WTC11 (cell line): ENCODE data around the gene KLHL14. TPM values are rescaled to one million over a fixed set of nuclear protein-coding genes. Genes with fewer than 3 reads are reported as not detected.

Experiments used
- ATAC-seq: fragments of 200-7000 bp; cut with Tn5 transposase; 2 replicates; pipeline ENCODE4 v1.10.0; 2021; ENCODE audit warnings: mild to moderate bottlenecking, moderate library complexity
- CTCF ChIA-PET: fragments of 300-600 bp; sonication (Branson Sonifier 250); formaldehyde crosslinking; loops from one replicate; lab custom pipeline; 2021; ENCODE audit warnings: antibody characterized with exemption; lab: Charles Lee
- POLR2A ChIA-PET: fragments of 350-600 bp; sonication (Branson Sonifier 250); formaldehyde crosslinking; loops from one replicate; lab custom pipeline; 2021; ENCODE audit warnings: antibody characterized with exemption; lab: Charles Lee
- DNase-seq: peaks from one replicate; pipeline ENCODE4 v3.0.0; 2021; ENCODE audit warnings: low spot score
- H3K27ac Mint-ChIP-seq: 2 replicates; pipeline ENCODE4 v1.8.0; 2021; ENCODE audit warnings: mixed read lengths
- H3K27me3 Mint-ChIP-seq: 2 replicates; pipeline ENCODE4 v1.8.0; 2021; ENCODE audit warnings: low read depth, mild to moderate bottlenecking, moderate library complexity, mixed read lengths
- H3K36me3 Mint-ChIP-seq: 2 replicates; pipeline ENCODE4 v1.8.0; 2021; ENCODE audit warnings: mixed read lengths
- H3K4me1 Mint-ChIP-seq: 2 replicates; pipeline ENCODE4 v1.8.0; 2022; ENCODE audit warnings: mixed read lengths
- H3K4me3 Mint-ChIP-seq: 2 replicates; pipeline ENCODE4 v1.8.0; 2021; ENCODE audit warnings: mild to moderate bottlenecking, moderate library complexity, mixed read lengths
- H3K9me3 Mint-ChIP-seq: 2 replicates; pipeline ENCODE4 v1.8.0; 2021; ENCODE audit warnings: mixed read lengths
- ETV6 ChIP-seq: sonication (generic); formaldehyde crosslinking; IDR thresholded peaks from 2 replicates; pipeline ENCODE4 v1.8.1; 2022; ENCODE audit warnings: mild to moderate bottlenecking, missing genetic modification reagents
- GTF2I ChIP-seq: fragments of 250-450 bp; sonication (Bioruptor Pico); conservative IDR thresholded peaks from 2 replicates; pipeline ENCODE4 v1.4.0; 2021; ENCODE audit warnings: mild to moderate bottlenecking
- IRF2 ChIP-seq: sonication (generic); formaldehyde crosslinking; IDR thresholded peaks from 2 replicates; pipeline ENCODE4 v1.8.0; 2022; ENCODE audit warnings: low read depth, missing genetic modification reagents, borderline replicate concordance
- JAZF1 ChIP-seq: fragments of 250-450 bp; sonication (Bioruptor Pico); IDR thresholded peaks from 2 replicates; pipeline ENCODE4 v1.9.0; 2021; ENCODE audit warnings: moderate library complexity, mild to moderate bottlenecking, inconsistent platforms
- KAT7 ChIP-seq: sonication (generic); formaldehyde crosslinking; IDR thresholded peaks from 2 replicates; pipeline ENCODE4 v1.8.1; 2023; ENCODE audit warnings: missing genetic modification reagents, mild to moderate bottlenecking, borderline replicate concordance
- MXD4 ChIP-seq: fragments of 250-450 bp; sonication (Bioruptor Pico); IDR thresholded peaks from 2 replicates; pipeline ENCODE4 v1.8.0; 2021; ENCODE audit warnings: mild to moderate bottlenecking, moderate library complexity, borderline replicate concordance
- TP53 ChIP-seq: sonication (generic); formaldehyde crosslinking; IDR thresholded peaks from 2 replicates; pipeline ENCODE4 v1.8.1; 2023; ENCODE audit warnings: mild to moderate bottlenecking, missing genetic modification reagents
- ZNF232 ChIP-seq: sonication (generic); formaldehyde crosslinking; IDR thresholded peaks from 2 replicates; pipeline ENCODE4 v1.8.0; 2022; ENCODE audit warnings: mild to moderate bottlenecking, missing genetic modification reagents
- ZNF263 ChIP-seq: sonication (generic); formaldehyde crosslinking; IDR thresholded peaks from 2 replicates; pipeline ENCODE4 v1.8.1; 2022; ENCODE audit warnings: low read depth, mild to moderate bottlenecking, moderate library complexity, missing genetic modification reagents
- total RNA-seq: library from RNA; stranded (reverse); gene quantifications from 3 replicates; pipeline ENCODE4 v1.2.3, GENCODE V29; 2021
- TF ChIP-seq, protein P1 (sequence below): sonication (generic); formaldehyde crosslinking; IDR thresholded peaks from 2 replicates; pipeline ENCODE4 v1.8.0; 2022; ENCODE audit warnings: mild to moderate bottlenecking, missing genetic modification reagents
- TF ChIP-seq, protein P2 (sequence below): sonication (generic); formaldehyde crosslinking; conservative IDR thresholded peaks from 2 replicates; pipeline ENCODE4 v1.8.1; 2022; ENCODE audit warnings: mild to moderate bottlenecking, missing genetic modification reagents
- TF ChIP-seq, protein P3 (sequence below): sonication (generic); formaldehyde crosslinking; IDR thresholded peaks from 2 replicates; pipeline ENCODE4 v1.8.1; 2022; ENCODE audit warnings: low read depth, mild to moderate bottlenecking, moderate library complexity, missing genetic modification reagents, borderline replicate concordance
- TF ChIP-seq, protein P4 (sequence below): sonication (generic); formaldehyde crosslinking; IDR thresholded peaks from 2 replicates; pipeline ENCODE4 v1.8.0; 2023; ENCODE audit warnings: mild to moderate bottlenecking, missing genetic modification reagents
- TF ChIP-seq, protein P5 (sequence below): sonication (generic); formaldehyde crosslinking; IDR thresholded peaks from 2 replicates; pipeline ENCODE4 v1.8.1; 2022; ENCODE audit warnings: low read depth, missing genetic modification reagents, borderline replicate concordance
- TF ChIP-seq, protein P6 (sequence below): sonication (generic); formaldehyde crosslinking; IDR thresholded peaks from 2 replicates; pipeline ENCODE4 v1.8.1; 2023; ENCODE audit warnings: mild to moderate bottlenecking, missing genetic modification reagents
- TF ChIP-seq, protein P7 (sequence below): fragments of 250-450 bp; sonication (Bioruptor Pico); IDR thresholded peaks from 2 replicates; pipeline ENCODE4 v1.9.0; 2021; ENCODE audit warnings: mild to moderate bottlenecking
- TF ChIP-seq, protein P8 (sequence below): sonication (generic); formaldehyde crosslinking; IDR thresholded peaks from 2 replicates; pipeline ENCODE4 v1.8.0; 2022; ENCODE audit warnings: mild to moderate bottlenecking, missing genetic modification reagents
- TF ChIP-seq, protein P9 (sequence below): fragments of 250-450 bp; sonication (Bioruptor Pico); IDR thresholded peaks from 2 replicates; pipeline ENCODE4 v1.8.0; 2021; ENCODE audit warnings: mild to moderate bottlenecking
- TF ChIP-seq, protein P10 (sequence below): sonication (generic); formaldehyde crosslinking; IDR thresholded peaks from 2 replicates; pipeline ENCODE4 v1.8.1; 2023; ENCODE audit warnings: mild to moderate bottlenecking, missing genetic modification reagents, moderate library complexity

Gene KLHL14
- total RNA-seq, 1 experiment from 2014 or later: 4.3 TPM

DNA sequence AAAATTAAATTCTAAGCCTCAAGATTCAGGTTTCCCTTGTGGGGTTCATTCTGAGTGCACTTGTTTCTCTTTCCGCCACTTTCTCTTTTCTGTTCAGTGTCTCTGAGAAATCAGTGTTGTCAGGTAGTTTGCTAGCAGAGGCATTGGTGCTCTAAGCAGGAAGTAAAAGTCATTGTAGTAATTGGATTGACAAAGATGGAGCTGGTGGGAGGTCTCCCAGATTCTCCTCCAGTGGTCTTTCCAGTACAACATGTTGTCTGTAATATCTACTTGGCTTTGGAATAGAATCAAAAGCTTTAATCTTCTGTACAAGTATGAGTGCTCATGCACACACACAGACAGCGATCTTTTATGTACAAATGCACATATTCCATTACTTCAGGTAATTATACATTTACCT, 135.6 kb downstream of the KLHL14 start:
- Mint-ChIP-seq H3K9me3 (no peaks in the 10 kb centered on the region), H3K36me3 (no peaks in the 10 kb centered on the region), H3K4me3 (no peak overlapping the region)
- POLR2A ChIA-PET: interaction anchor here (0.6 kb wide), 1 partner anchor 21 kb away, joined by 3 read pairs; no protein-coding TSS in a partner anchor
- no peak for DNase-seq
- no peak; the same call in 1 of the 2 replicates for ATAC-seq
- TF ChIP-seq, protein P1, sequence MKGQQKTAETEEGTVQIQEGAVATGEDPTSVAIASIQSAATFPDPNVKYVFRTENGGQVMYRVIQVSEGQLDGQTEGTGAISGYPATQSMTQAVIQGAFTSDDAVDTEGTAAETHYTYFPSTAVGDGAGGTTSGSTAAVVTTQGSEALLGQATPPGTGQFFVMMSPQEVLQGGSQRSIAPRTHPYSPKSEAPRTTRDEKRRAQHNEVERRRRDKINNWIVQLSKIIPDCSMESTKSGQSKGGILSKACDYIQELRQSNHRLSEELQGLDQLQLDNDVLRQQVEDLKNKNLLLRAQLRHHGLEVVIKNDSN: no peak
- no peak for TF ChIP-seq GTF2I (CRISPR knock-in tag)
- TF ChIP-seq, protein P2, sequence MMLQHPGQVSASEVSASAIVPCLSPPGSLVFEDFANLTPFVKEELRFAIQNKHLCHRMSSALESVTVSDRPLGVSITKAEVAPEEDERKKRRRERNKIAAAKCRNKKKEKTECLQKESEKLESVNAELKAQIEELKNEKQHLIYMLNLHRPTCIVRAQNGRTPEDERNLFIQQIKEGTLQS (CRISPR knock-in tag): no peak
- no peak for TF ChIP-seq JAZF1 (CRISPR knock-in tag)
- TF ChIP-seq, protein P3, sequence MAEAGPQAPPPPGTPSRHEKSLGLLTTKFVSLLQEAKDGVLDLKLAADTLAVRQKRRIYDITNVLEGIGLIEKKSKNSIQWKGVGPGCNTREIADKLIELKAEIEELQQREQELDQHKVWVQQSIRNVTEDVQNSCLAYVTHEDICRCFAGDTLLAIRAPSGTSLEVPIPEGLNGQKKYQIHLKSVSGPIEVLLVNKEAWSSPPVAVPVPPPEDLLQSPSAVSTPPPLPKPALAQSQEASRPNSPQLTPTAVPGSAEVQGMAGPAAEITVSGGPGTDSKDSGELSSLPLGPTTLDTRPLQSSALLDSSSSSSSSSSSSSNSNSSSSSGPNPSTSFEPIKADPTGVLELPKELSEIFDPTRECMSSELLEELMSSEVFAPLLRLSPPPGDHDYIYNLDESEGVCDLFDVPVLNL (CRISPR knock-in tag): no peak
- TF ChIP-seq, protein P4, sequence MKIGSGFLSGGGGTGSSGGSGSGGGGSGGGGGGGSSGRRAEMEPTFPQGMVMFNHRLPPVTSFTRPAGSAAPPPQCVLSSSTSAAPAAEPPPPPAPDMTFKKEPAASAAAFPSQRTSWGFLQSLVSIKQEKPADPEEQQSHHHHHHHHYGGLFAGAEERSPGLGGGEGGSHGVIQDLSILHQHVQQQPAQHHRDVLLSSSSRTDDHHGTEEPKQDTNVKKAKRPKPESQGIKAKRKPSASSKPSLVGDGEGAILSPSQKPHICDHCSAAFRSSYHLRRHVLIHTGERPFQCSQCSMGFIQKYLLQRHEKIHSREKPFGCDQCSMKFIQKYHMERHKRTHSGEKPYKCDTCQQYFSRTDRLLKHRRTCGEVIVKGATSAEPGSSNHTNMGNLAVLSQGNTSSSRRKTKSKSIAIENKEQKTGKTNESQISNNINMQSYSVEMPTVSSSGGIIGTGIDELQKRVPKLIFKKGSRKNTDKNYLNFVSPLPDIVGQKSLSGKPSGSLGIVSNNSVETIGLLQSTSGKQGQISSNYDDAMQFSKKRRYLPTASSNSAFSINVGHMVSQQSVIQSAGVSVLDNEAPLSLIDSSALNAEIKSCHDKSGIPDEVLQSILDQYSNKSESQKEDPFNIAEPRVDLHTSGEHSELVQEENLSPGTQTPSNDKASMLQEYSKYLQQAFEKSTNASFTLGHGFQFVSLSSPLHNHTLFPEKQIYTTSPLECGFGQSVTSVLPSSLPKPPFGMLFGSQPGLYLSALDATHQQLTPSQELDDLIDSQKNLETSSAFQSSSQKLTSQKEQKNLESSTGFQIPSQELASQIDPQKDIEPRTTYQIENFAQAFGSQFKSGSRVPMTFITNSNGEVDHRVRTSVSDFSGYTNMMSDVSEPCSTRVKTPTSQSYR (CRISPR knock-in tag): no peak
- no peak for TF ChIP-seq ZNF263 (CRISPR knock-in tag)
- TF ChIP-seq, protein P5, sequence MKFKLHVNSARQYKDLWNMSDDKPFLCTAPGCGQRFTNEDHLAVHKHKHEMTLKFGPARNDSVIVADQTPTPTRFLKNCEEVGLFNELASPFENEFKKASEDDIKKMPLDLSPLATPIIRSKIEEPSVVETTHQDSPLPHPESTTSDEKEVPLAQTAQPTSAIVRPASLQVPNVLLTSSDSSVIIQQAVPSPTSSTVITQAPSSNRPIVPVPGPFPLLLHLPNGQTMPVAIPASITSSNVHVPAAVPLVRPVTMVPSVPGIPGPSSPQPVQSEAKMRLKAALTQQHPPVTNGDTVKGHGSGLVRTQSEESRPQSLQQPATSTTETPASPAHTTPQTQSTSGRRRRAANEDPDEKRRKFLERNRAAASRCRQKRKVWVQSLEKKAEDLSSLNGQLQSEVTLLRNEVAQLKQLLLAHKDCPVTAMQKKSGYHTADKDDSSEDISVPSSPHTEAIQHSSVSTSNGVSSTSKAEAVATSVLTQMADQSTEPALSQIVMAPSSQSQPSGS (CRISPR knock-in tag): no peak
- TF ChIP-seq, protein P6, sequence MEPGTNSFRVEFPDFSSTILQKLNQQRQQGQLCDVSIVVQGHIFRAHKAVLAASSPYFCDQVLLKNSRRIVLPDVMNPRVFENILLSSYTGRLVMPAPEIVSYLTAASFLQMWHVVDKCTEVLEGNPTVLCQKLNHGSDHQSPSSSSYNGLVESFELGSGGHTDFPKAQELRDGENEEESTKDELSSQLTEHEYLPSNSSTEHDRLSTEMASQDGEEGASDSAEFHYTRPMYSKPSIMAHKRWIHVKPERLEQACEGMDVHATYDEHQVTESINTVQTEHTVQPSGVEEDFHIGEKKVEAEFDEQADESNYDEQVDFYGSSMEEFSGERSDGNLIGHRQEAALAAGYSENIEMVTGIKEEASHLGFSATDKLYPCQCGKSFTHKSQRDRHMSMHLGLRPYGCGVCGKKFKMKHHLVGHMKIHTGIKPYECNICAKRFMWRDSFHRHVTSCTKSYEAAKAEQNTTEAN (CRISPR knock-in tag): no peak
- TF ChIP-seq ZNF232 (CRISPR knock-in tag): no peak
- TF ChIP-seq, protein P7, sequence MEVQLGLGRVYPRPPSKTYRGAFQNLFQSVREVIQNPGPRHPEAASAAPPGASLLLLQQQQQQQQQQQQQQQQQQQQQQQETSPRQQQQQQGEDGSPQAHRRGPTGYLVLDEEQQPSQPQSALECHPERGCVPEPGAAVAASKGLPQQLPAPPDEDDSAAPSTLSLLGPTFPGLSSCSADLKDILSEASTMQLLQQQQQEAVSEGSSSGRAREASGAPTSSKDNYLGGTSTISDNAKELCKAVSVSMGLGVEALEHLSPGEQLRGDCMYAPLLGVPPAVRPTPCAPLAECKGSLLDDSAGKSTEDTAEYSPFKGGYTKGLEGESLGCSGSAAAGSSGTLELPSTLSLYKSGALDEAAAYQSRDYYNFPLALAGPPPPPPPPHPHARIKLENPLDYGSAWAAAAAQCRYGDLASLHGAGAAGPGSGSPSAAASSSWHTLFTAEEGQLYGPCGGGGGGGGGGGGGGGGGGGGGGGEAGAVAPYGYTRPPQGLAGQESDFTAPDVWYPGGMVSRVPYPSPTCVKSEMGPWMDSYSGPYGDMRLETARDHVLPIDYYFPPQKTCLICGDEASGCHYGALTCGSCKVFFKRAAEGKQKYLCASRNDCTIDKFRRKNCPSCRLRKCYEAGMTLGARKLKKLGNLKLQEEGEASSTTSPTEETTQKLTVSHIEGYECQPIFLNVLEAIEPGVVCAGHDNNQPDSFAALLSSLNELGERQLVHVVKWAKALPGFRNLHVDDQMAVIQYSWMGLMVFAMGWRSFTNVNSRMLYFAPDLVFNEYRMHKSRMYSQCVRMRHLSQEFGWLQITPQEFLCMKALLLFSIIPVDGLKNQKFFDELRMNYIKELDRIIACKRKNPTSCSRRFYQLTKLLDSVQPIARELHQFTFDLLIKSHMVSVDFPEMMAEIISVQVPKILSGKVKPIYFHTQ: no peak
- TF ChIP-seq IRF2 (CRISPR knock-in tag): no peak
- TF ChIP-seq MXD4: no peak
- TF ChIP-seq, protein P8, sequence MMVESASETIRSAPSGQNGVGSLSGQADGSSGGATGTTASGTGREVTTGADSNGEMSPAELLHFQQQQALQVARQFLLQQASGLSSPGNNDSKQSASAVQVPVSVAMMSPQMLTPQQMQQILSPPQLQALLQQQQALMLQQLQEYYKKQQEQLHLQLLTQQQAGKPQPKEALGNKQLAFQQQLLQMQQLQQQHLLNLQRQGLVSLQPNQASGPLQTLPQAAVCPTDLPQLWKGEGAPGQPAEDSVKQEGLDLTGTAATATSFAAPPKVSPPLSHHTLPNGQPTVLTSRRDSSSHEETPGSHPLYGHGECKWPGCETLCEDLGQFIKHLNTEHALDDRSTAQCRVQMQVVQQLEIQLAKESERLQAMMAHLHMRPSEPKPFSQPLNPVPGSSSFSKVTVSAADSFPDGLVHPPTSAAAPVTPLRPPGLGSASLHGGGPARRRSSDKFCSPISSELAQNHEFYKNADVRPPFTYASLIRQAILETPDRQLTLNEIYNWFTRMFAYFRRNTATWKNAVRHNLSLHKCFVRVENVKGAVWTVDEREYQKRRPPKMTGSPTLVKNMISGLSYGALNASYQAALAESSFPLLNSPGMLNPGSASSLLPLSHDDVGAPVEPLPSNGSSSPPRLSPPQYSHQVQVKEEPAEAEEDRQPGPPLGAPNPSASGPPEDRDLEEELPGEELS (CRISPR knock-in tag): no peak
- TF ChIP-seq, protein P9, sequence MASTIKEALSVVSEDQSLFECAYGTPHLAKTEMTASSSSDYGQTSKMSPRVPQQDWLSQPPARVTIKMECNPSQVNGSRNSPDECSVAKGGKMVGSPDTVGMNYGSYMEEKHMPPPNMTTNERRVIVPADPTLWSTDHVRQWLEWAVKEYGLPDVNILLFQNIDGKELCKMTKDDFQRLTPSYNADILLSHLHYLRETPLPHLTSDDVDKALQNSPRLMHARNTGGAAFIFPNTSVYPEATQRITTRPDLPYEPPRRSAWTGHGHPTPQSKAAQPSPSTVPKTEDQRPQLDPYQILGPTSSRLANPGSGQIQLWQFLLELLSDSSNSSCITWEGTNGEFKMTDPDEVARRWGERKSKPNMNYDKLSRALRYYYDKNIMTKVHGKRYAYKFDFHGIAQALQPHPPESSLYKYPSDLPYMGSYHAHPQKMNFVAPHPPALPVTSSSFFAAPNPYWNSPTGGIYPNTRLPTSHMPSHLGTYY (CRISPR knock-in tag): no peak
- TF ChIP-seq, protein P10, sequence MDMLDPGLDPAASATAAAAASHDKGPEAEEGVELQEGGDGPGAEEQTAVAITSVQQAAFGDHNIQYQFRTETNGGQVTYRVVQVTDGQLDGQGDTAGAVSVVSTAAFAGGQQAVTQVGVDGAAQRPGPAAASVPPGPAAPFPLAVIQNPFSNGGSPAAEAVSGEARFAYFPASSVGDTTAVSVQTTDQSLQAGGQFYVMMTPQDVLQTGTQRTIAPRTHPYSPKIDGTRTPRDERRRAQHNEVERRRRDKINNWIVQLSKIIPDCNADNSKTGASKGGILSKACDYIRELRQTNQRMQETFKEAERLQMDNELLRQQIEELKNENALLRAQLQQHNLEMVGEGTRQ (CRISPR knock-in tag): no peak
- no peak for TF ChIP-seq ETV6
- no peak for TF ChIP-seq KAT7 (CRISPR knock-in tag)
- no peak for TF ChIP-seq TP53
- TF ChIP-seq, all 79 proteins: peak for 0
- Mint-ChIP-seq H3K27me3 (no peaks in the 10 kb centered on the region), H3K4me1 (peaks cover 7% of the 10 kb centered on the region), H3K27ac (no peak overlapping the region)
- CTCF ChIA-PET: no interaction called here
